Esophagus muscularis mucosa (tissue), 4 donors: Measurements from ENCODE around the gene CLK4. TPM values are rescaled to one million over a fixed set of nuclear protein-coding genes. Genes with fewer than 3 reads are reported as not detected.
A peak's percentile ranks its signal among the peaks of the same experiment; 100 is the strongest.

Experiments used
- DNase-seq: peaks from one replicate; pipeline ENCODE4 v3.0.0-alpha.2; 2017; ENCODE audit errors: extremely low spot score
- H3K27ac ChIP-seq, 4 donors: fragments of 200-600 bp; sonication (generic); replicated peaks in 1 of 4; 1 replicate in 3 of 4; 2 replicates in 1 of 4; pipeline ENCODE4 v1.5.1; 2016 to 2019; ENCODE audit warnings: mild to moderate bottlenecking in 1 of 4
- H3K27me3 ChIP-seq, 4 donors: fragments of 200-600 bp; sonication (generic); one replicate each; pipeline versions ENCODE4 v1.5.1 to v1.6.0; 2016 to 2019
- H3K36me3 ChIP-seq, 4 donors: fragments of 200-600 bp; sonication (generic); one replicate each; pipeline ENCODE4 v1.5.1; 2016 to 2019
- H3K4me1 ChIP-seq, 4 donors: fragments of 200-600 bp; sonication (generic); one replicate each; pipeline ENCODE4 v1.5.1; 2016 to 2019
- H3K4me3 ChIP-seq, 4 donors: fragments of 200-600 bp; sonication (generic); 1 replicate in 2 of 4; 2 replicates in 2 of 4; pipeline ENCODE4 v1.5.1; 2016 to 2019; ENCODE audit warnings: mild to moderate bottlenecking in 4 of 4, moderate library complexity in 1 of 4
- H3K9me3 ChIP-seq, 4 donors: fragments of 200-600 bp; sonication (generic); 1 replicate in 3 of 4; 2 replicates in 1 of 4; pipeline ENCODE4 v1.5.1; 2016 to 2019
- CTCF ChIP-seq, 3 experiments: fragments of 200-600 bp in 2 of 3; fragments of 450-650 bp in 1 of 3; sonication (generic) in 2 of 3; IDR thresholded peaks; one replicate each; pipeline ENCODE4 v1.5.1; 2017 to 2019; ENCODE audit warnings: antibody characterized with exemption in 3 of 3, mild to moderate bottlenecking in 2 of 3, moderate library complexity in 1 of 3
- EP300 ChIP-seq: sonication (generic); formaldehyde crosslinking; IDR thresholded peaks from one replicate; pipeline ENCODE4 v1.6.1; 2017; ENCODE audit warnings: antibody characterized with exemption
- POLR2A ChIP-seq: fragments of 450-650 bp; IDR thresholded peaks from one replicate; pipeline ENCODE4 v1.6.1; 2017; ENCODE audit warnings: antibody characterized with exemption, moderate library complexity, mild to moderate bottlenecking, low read depth
- POLR2AphosphoS5 ChIP-seq, 2 donors: sonication (generic); formaldehyde crosslinking; IDR thresholded peaks; one replicate each; pipeline ENCODE4 v1.6.1; 2017; ENCODE audit warnings: antibody characterized with exemption in 2 of 2
- whole genome bisulfite sequencing: methylation state at CpG from one replicate; pipeline ENCODE4 v1.1.5; 2018; 5-methylcytosine and 5-hydroxymethylcytosine counted together
- intact Hi-C: fragments of 100-400 bp; cut with DNase I; formaldehyde crosslinking; loops from one replicate; pipeline ENCODE4 v1.15.1; 2023
- total RNA-seq, 4 donors: library from RNA; depleted of rRNA; stranded (reverse); fragments of >200 nt; gene quantifications; one replicate each; pipeline versions ENCODE4 v1.1.0 to v1.2.1, GENCODE V29; 2016

CLK4 gene
- total RNA-seq, 4 donors from 2014 or later = 16.7 to 24.9 (median 18.9) TPM

- intact Hi-C loops = no loop called here
- Histone ChIP-seq H3K4me3 (no peak overlapping the region), H3K36me3 (no peaks in the 10 kb centered on the region), H3K9me3 (no peaks in the 10 kb centered on the region), H3K27ac (no peak overlapping the region), H3K27me3 (no peaks in the 10 kb centered on the region), H3K4me1 (peaks cover 0 to 13% (median 6%) of the 10 kb centered on the region in 4 donors)
- WGBS = 68% methylated on average over 7 of the region's 7 CpGs
- TF ChIP-seq POLR2AphosphoS5 (IDR thresholded peaks at IDR 0.05) (no peak), POLR2A (no peak)
- DNase-seq = no peak
Measured at GRCh38 chr5:178651046-178651810, 24.4 kb upstream of the CLK4 start.

GRCh38 chr5:178650214-178650613 lies 23.4 kb upstream of the CLK4 start:
- intact Hi-C loops = no loop called here
- H3K4me3 ChIP-seq = no peak overlapping the region
- WGBS = 53% methylated on average over 5 of the region's 5 CpGs
- no peaks in the 10 kb centered on the region for H3K27me3 ChIP-seq
- no peaks in the 10 kb centered on the region for H3K9me3 ChIP-seq
- H3K4me1 ChIP-seq = peaks cover 0 to 3% (median under 1%) of the 10 kb centered on the region in 4 donors
- no peak overlapping the region for H3K27ac ChIP-seq
- TF ChIP-seq POLR2A = no peak
- no peak for TF ChIP-seq CTCF (IDR thresholded peaks at IDR 0.05)
- TF ChIP-seq POLR2AphosphoS5 (IDR thresholded peaks at IDR 0.05) = no peak
- TF ChIP-seq EP300 = no peak
- no peak for DNase-seq
- H3K36me3 ChIP-seq = no peaks in the 10 kb centered on the region

- TF ChIP-seq CTCF (IDR thresholded peaks at IDR 0.05) (no peak), POLR2A (no peak), POLR2AphosphoS5 (IDR thresholded peaks at IDR 0.05) (no peak), EP300 (no peak)
- Histone ChIP-seq H3K4me1 (no peaks in the 10 kb centered on the region), H3K4me3 (no peak overlapping the region), H3K27me3 (no peaks in the 10 kb centered on the region), H3K27ac (no peak overlapping the region), H3K9me3 (no peaks in the 10 kb centered on the region), H3K36me3 (no peaks in the 10 kb centered on the region)
- intact Hi-C loops = no loop called here
- 76% methylated on average over 3 of the region's 3 CpGs for WGBS
- DNase-seq = no peak
Measured at GRCh38 chr5:178649580-178649979, 22.7 kb upstream of the CLK4 start.

GRCh38 chr5:178644826-178645545 lies 18.1 kb upstream of the CLK4 start:
- H3K4me3 ChIP-seq = no peak overlapping the region
- no peaks in the 10 kb centered on the region for H3K4me1 ChIP-seq
- intact Hi-C loops = no loop called here
- H3K9me3 ChIP-seq = no peaks in the 10 kb centered on the region
- TF ChIP-seq POLR2AphosphoS5 (IDR thresholded peaks at IDR 0.05) (no peak), EP300 (no peak), POLR2A (no peak), CTCF (IDR thresholded peaks at IDR 0.05) (no peak)
- 62% methylated on average over 7 of the region's 7 CpGs for WGBS
- no peaks in the 10 kb centered on the region for H3K36me3 ChIP-seq
- no peak overlapping the region for H3K27ac ChIP-seq
- no peak for DNase-seq
- no peaks in the 10 kb centered on the region for H3K27me3 ChIP-seq

GRCh38 chr5:178642351-178642909 lies 15.6 kb upstream of the CLK4 start:
- peak; percentile 88 for DNase-seq
- 80% methylated on average over 1 of the region's 1 CpG for WGBS
- Histone ChIP-seq H3K4me3 (no peak overlapping the region), H3K27me3 (no peaks in the 10 kb centered on the region), H3K4me1 (no peaks in the 10 kb centered on the region), H3K36me3 (no peaks in the 10 kb centered on the region), H3K9me3 (no peaks in the 10 kb centered on the region), H3K27ac (no peak overlapping the region)
- intact Hi-C loops = no loop called here
- TF ChIP-seq POLR2AphosphoS5 (IDR thresholded peaks at IDR 0.05) (no peak), CTCF (IDR thresholded peaks at IDR 0.05) (no peak)
